ES-I3 (cell line): ENCODE results near the gene RHD.
"Not testable (repeated sequence)": the region's sequence is repeated elsewhere in the genome, so short reads cannot be mapped to it uniquely, and the experiment has no call there.

Source experiments
- H3K36me3 ChIP-seq: 2 replicates; pipeline ENCODE4 v1.6.1; 2013; ENCODE audit warnings: mild to moderate bottlenecking, low read length, control low read depth, moderate library complexity; ENCODE audit not compliant: insufficient read depth
- H3K4me1 ChIP-seq: 2 replicates; pipeline ENCODE4 v1.6.1; 2013; ENCODE audit warnings: mild to moderate bottlenecking, control low read depth, low read length; ENCODE audit not compliant: insufficient read depth
- H3K9ac ChIP-seq: 2 replicates; pipeline ENCODE4 v1.6.1; 2013; ENCODE audit warnings: low read depth, mild to moderate bottlenecking, low read length, moderate library complexity
- H3K9me3 ChIP-seq: 2 replicates; pipeline ENCODE4 v1.6.1; 2013; ENCODE audit warnings: mild to moderate bottlenecking, low read length, moderate library complexity; ENCODE audit not compliant: control insufficient read depth, insufficient read depth

Gene RHD

GRCh38 chr1:25277295-25277694 lies 5.0 kb downstream of the RHD start:
- H3K9me3 ChIP-seq, H3K4me1 ChIP-seq, H3K9ac ChIP-seq, H3K36me3 ChIP-seq: not testable (repeated sequence)

- not testable (repeated sequence) for H3K4me1 ChIP-seq, H3K9me3 ChIP-seq, H3K9ac ChIP-seq, H3K36me3 ChIP-seq
Measured at GRCh38 chr1:25278358-25278757, 6.0 kb downstream of the RHD start.

- H3K9me3 ChIP-seq, H3K9ac ChIP-seq, H3K36me3 ChIP-seq, H3K4me1 ChIP-seq: not testable (repeated sequence)
Measured at GRCh38 chr1:25278790-25279189, 6.5 kb downstream of the RHD start.

- H3K9me3 ChIP-seq, H3K9ac ChIP-seq, H3K36me3 ChIP-seq, H3K4me1 ChIP-seq: not testable (repeated sequence)
Measured at GRCh38 chr1:25279693-25280111, 7.4 kb downstream of the RHD start.

- not testable (repeated sequence) for H3K36me3 ChIP-seq, H3K9me3 ChIP-seq, H3K9ac ChIP-seq, H3K4me1 ChIP-seq
Measured at GRCh38 chr1:25285862-25286261, 13.6 kb downstream of the RHD start.

- not testable (repeated sequence) for H3K9ac ChIP-seq, H3K36me3 ChIP-seq, H3K4me1 ChIP-seq, H3K9me3 ChIP-seq
Measured at GRCh38 chr1:25287164-25287563, 14.9 kb downstream of the RHD start.

GRCh38 chr1:25288573-25289101 lies 16.3 kb downstream of the RHD start:
- H3K9me3 ChIP-seq, H3K9ac ChIP-seq, H3K4me1 ChIP-seq, H3K36me3 ChIP-seq: not testable (repeated sequence)

- not testable (repeated sequence) for H3K36me3 ChIP-seq, H3K4me1 ChIP-seq, H3K9ac ChIP-seq, H3K9me3 ChIP-seq
Measured at GRCh38 chr1:25290043-25290442, 17.7 kb downstream of the RHD start.

- not testable (repeated sequence) for H3K4me1 ChIP-seq, H3K9ac ChIP-seq, H3K36me3 ChIP-seq, H3K9me3 ChIP-seq
Measured at GRCh38 chr1:25293426-25293825, 21.1 kb downstream of the RHD start.

GRCh38 chr1:25294889-25295826 lies 22.8 kb downstream of the RHD start:
- H3K36me3 ChIP-seq, H3K9ac ChIP-seq, H3K9me3 ChIP-seq, H3K4me1 ChIP-seq: not testable (repeated sequence)

- not testable (repeated sequence) for H3K4me1 ChIP-seq, H3K36me3 ChIP-seq, H3K9ac ChIP-seq, H3K9me3 ChIP-seq
Measured at GRCh38 chr1:25296501-25296900, 24.2 kb downstream of the RHD start.

GRCh38 chr1:25300729-25301128 lies 28.4 kb downstream of the RHD start:
- H3K4me1 ChIP-seq, H3K9ac ChIP-seq, H3K9me3 ChIP-seq, H3K36me3 ChIP-seq: not testable (repeated sequence)

- H3K4me1 ChIP-seq, H3K9ac ChIP-seq, H3K36me3 ChIP-seq, H3K9me3 ChIP-seq: not testable (repeated sequence)
Measured at GRCh38 chr1:25302330-25302729, 30.0 kb downstream of the RHD start.

GRCh38 chr1:25304936-25305335 lies 32.6 kb downstream of the RHD start:
- H3K9ac ChIP-seq, H3K36me3 ChIP-seq, H3K4me1 ChIP-seq, H3K9me3 ChIP-seq: not testable (repeated sequence)

GRCh38 chr1:25308168-25308567 lies 35.9 kb downstream of the RHD start:
- H3K9ac ChIP-seq, H3K36me3 ChIP-seq, H3K9me3 ChIP-seq, H3K4me1 ChIP-seq: not testable (repeated sequence)
